GM18861 (cell line): Measurements from ENCODE around the gene ROBO1.

Experiments used
- ATAC-seq: cut with Tn5 transposase; IDR thresholded peaks from one replicate; pipeline ENCODE4 v1.9.1; 2021; ENCODE audit not compliant: unreplicated experiment

Gene ROBO1

GRCh38 chr3:79672075-79672474 is 95.7 kb downstream of the ROBO1 start:
- ATAC-seq = no peak

DNA sequence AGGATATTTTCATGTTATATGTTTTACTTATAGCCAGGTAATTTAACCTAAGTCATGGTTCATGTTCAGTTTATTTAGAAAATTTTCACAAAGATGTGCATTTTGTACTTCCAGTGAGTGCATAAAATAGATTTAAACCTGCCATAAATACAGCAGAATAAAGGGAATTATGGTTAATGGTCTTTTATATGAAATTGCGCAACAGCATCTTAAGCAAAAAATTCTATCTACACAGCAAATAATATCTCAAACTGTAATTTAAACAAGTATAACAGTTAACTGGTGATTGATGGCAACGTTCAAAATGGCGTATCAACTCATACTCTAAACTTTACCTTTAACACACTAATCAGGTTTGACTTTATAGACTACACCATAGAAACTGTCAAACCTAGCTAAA is 97.6 kb downstream of the ROBO1 start:
- no peak for ATAC-seq

- no peak for ATAC-seq
Measured at GRCh38 chr3:79664455-79664854, 103.3 kb downstream of the ROBO1 start.

GRCh38 chr3:79661896-79662295 is 105.9 kb downstream of the ROBO1 start:
- no peak for ATAC-seq

DNA sequence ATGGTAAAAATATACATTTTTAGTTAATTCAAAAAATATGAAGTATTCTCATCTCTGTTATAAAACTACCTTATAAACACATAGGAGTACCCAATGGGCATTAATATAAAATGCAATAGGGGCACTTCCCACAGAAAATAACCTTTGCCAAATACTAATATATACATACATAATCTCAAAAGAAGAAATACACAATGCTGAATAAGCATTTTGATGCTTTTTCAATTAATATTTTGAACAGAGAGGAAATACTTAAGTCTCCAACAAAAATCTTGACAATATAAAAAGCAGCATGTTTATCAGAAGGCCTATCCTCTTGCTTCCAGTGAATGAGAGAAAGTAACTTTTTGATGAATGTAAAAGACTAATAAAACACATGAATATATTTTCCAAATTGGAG is 110.7 kb downstream of the ROBO1 start:
- ATAC-seq = no peak

- no peak for ATAC-seq
Measured at GRCh38 chr3:79654019-79654418, 113.8 kb downstream of the ROBO1 start.

DNA sequence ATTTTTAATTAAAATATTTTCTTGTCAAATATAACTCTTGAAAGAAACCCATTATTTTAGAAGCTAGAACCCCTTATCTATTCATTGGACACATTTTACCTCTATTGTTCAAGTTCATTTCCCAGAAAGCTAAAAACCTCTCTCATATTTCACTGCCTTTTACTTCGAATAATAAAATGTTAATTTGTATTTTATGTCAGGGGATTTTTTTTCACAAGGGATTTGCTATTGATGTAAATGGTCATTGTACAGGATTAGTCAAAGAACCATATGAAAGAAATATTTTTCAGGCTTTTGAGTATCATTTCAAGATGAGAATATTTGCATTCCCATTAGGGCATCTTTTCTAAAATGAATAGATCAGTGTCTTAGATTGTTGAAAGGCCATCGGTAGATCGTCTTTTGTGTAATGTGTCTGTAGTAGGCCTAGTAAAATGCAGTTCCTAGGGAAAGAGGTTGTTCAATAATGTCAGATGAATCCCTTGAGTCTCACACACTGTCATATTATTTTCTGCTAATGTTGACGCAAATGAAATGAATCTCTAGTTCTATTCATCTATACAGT is 114.5 kb downstream of the ROBO1 start:
- ATAC-seq = no peak

- ATAC-seq = no peak
Measured at GRCh38 chr3:79651536-79652065, 116.2 kb downstream of the ROBO1 start.

GRCh38 chr3:79639855-79640254 is 127.9 kb downstream of the ROBO1 start:
- no peak for ATAC-seq

DNA sequence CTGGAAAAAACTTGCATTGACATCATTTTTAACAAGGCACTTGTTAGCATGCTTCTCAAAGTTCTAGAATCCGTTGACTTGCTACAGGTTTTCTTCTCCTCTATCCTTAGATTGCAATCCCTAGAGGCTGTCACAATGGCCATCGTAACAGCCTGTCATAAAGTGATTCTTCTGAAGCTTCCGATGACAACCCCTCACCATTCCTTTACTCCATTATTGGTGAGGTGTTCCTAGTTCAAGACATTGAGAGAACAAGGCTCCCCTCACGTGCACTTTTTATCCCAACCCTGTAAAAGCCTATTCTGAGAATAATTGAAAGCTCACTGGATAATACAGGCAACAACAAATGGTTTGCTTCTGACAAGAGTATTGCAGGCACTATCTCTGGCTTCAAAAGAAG is 131.4 kb downstream of the ROBO1 start:
- no peak for ATAC-seq

DNA sequence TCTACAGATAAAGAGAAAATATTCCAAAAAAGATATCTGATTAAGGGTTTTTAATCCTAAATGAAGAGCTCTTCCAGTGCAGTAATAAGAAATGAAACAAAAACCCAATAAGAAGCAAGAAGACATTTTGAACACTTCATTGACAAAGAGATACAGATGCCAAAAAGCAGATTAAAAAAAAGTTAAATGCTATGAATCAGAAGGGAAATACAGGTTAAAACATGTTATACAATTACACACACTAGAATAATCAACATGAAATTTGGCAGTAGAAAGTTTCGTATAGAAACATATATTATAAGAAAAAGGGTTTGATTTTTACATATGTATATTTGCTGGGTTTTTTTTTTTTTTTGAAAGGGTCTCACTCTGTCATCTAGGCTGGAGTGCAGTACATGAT is 135.0 kb downstream of the ROBO1 start:
- ATAC-seq = no peak

DNA sequence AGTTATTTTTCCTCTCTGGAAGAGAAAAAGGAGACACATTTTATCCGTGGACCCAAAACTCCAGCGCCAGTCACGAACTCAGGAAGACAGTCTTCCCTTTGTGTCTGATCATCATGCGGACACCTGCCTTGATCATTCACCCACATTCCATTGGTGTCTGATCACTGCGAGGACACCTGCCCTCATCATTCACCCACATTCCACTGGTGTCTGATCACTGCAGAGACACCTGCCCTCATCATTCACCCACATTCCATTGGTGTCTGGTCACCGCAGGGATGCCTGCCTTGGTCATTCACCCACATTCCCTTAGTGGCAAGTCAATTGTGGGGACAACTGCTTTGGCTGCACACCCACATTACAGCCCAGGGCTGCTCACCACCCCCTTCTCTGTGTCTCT is 148.9 kb downstream of the ROBO1 start:
- no peak for ATAC-seq

DNA sequence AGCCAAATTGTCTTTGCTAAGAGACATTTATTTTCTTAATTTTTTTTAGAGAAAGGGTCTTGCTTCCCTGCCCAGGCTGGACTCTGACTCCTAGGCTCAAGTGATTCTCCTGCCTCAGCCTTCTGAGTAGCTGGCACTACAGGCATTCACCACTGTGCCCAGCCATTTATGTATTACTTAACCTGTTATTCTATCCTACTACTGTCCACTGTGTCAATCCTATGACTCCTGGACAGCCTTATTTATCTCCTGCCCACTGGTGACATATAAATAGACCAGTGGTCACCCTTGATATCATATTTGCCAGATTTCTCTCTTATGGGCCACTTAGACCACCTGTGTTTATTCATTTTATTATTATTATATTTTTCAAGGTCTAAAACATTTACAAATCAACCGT is 161.4 kb downstream of the ROBO1 start:
- ATAC-seq = no peak

GRCh38 chr3:79604681-79605080 is 163.1 kb downstream of the ROBO1 start:
- ATAC-seq = no peak

GRCh38 chr3:79602385-79602784 is 165.4 kb downstream of the ROBO1 start:
- ATAC-seq = no peak

GRCh38 chr3:79598594-79598993 is 169.2 kb downstream of the ROBO1 start:
- ATAC-seq = no peak

DNA sequence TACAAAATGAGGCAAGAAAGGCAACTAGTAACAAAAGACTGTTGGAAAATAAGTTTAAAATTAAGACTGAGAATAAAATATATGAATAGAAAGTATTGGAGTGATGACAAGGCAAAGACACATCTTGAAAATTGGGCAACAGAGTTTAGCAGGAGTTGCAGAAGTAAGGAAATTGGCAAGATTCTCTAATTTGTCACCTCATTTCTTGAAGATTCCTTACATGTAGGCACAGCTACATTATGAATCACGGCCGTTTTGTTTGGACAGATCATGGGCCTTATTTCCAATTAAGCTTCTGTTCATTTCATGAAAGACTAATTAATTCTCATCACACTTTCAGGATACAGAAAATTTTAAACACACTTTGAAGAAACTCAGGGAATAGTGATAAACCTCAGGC is 170.1 kb downstream of the ROBO1 start:
- no peak for ATAC-seq

GRCh38 chr3:79587150-79587549 is 180.6 kb downstream of the ROBO1 start:
- no peak for ATAC-seq

DNA sequence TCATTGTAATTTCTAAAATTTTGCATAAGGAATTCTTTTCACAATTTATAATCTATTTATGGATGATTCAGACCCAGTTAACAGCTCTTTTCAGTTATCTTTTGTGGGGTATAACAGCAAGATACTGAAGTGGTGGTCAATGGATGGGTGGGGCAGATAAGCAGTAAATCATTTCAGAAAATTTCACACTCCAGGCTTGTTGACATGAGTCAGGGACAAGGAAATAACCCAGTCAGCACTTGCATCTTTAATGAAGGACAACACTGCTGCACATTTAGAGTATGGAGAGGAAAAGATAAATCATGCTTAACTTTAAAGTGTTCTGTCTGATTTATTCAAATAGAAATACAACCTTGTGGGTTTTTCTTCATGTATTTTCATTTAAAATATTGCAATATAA is 181.6 kb downstream of the ROBO1 start:
- ATAC-seq = no peak

- no peak for ATAC-seq
Measured at GRCh38 chr3:79572930-79573329, 194.9 kb downstream of the ROBO1 start.

- ATAC-seq = no peak
Measured at GRCh38 chr3:79568938-79569337, 198.9 kb downstream of the ROBO1 start.

DNA sequence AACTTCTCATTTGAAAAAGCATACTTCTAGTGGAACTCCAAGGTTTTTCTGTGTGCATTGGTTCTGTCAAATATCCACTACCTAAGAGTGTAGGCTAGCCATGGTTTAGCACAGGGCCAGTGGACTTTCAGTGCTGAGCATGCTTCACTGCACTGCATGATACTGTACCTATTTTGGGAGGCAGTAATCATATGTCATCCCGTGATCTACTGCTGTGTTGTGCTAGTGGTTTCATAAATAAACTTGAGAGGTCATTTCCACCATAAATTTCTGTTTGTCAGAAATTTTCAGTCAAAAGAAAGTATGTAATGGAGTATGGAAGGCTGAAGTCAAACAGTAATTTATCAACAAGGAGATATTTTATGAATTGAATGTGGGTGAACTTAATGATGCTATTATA is 203.6 kb downstream of the ROBO1 start:
- ATAC-seq = no peak

DNA sequence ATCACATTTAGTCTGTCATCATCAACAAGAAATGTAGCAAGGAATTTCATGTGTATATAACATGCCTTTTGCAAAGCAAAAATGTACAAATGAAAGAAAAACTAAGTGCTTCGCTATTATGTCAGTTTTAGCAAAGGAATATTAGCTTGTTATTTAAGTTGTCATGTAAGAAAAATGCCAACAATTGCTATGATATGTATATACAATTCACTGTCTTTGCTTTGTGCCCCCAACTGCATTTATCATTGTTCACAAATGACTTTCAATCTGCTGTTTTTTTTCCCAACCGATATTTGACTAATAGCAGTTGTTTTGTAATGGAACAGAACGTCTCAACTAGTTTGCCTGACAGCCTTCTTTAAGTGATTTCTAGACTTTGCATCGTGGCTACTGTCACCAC is 207.1 kb downstream of the ROBO1 start:
- ATAC-seq = no peak
